ENCODE results near the gene ASCL3.
"Not testable (repeated sequence)": the region's sequence is repeated elsewhere in the genome, so short reads cannot be mapped to it uniquely, and the experiment has no call there.

The ASCL3 gene

GRCh38 chr11:8942518-8943066 lies at the start of gene ASCL3:
Gene ASCL3, minus strand, starts transcription at chr11:8943016. Its CDS starts 4,855 bp downstream, at chr11:8938161.
- DNase-seq (ENCODE audit: low spot score), result no peak

GRCh38 chr11:8989453-8989852 lies 46.6 kb upstream of the ASCL3 start:
- DNase-seq (ENCODE audit: low spot score), result no peak

GRCh38 chr11:8988329-8989234 lies 45.8 kb upstream of the ASCL3 start:
- no peak for DNase-seq (ENCODE audit: low spot score)

GRCh38 chr11:8987446-8987845 lies 44.6 kb upstream of the ASCL3 start:
- DNase-seq (ENCODE audit: low spot score), result no peak

GRCh38 chr11:8986772-8987171 lies 44.0 kb upstream of the ASCL3 start:
- DNase-seq (ENCODE audit: low spot score), result not testable (repeated sequence)

- DNase-seq (ENCODE audit: low spot score), result no peak
Measured at GRCh38 chr11:8985462-8985861, 42.6 kb upstream of the ASCL3 start.

- no peak for DNase-seq (ENCODE audit: low spot score)
Measured at GRCh38 chr11:8983552-8983951, 40.7 kb upstream of the ASCL3 start.

- DNase-seq (ENCODE audit: low spot score), result no peak
Measured at GRCh38 chr11:8980485-8980884, 37.7 kb upstream of the ASCL3 start.

GRCh38 chr11:8979365-8979764 lies 36.5 kb upstream of the ASCL3 start:
- DNase-seq (ENCODE audit: low spot score), result not testable (repeated sequence)

GRCh38 chr11:8973121-8973520 lies 30.3 kb upstream of the ASCL3 start:
- DNase-seq (ENCODE audit: low spot score), result no peak

GRCh38 chr11:8971924-8972316 lies 29.1 kb upstream of the ASCL3 start:
- DNase-seq (ENCODE audit: low spot score), result no peak

- no peak for DNase-seq (ENCODE audit: low spot score)
Measured at GRCh38 chr11:8971196-8971923, 28.5 kb upstream of the ASCL3 start.

- DNase-seq (ENCODE audit: low spot score), result no peak
Measured at GRCh38 chr11:8967184-8967583, 24.4 kb upstream of the ASCL3 start.

GRCh38 chr11:8964324-8965320 lies 21.8 kb upstream of the ASCL3 start, which contains the start of gene TMEM9B:
Gene TMEM9B, minus strand, starts transcription at chr11:8964442. Its CDS starts 129 bp downstream, at chr11:8964313.
- peak; percentile 94 for DNase-seq (ENCODE audit: low spot score)

- peak; percentile 73 for DNase-seq (ENCODE audit: low spot score)
Measured at GRCh38 chr11:8963569-8964323, 20.9 kb upstream of the ASCL3 start.

GRCh38 chr11:8962841-8963240 lies 20.0 kb upstream of the ASCL3 start:
- no peak for DNase-seq (ENCODE audit: low spot score)

- no peak for DNase-seq (ENCODE audit: low spot score)
Measured at GRCh38 chr11:8961401-8961800, 18.6 kb upstream of the ASCL3 start.

GRCh38 chr11:8959546-8960166 lies 16.8 kb upstream of the ASCL3 start:
- DNase-seq (ENCODE audit: low spot score), result peak; percentile 90

GRCh38 chr11:8956860-8957259 lies 14.0 kb upstream of the ASCL3 start:
- no peak for DNase-seq (ENCODE audit: low spot score)

- DNase-seq (ENCODE audit: low spot score), result no peak
Measured at GRCh38 chr11:8948886-8949285, 6.1 kb upstream of the ASCL3 start.

Measured in RKO (cell line).